Measurements from ENCODE around the gene LRMDA.
"Not testable (repeated sequence)": the region's sequence is repeated elsewhere in the genome, so short reads cannot be mapped to it uniquely, and the experiment has no call there.

Gene LRMDA

GRCh38 chr10:76037531-76038155 is 606.2 kb downstream of the LRMDA start:
- DNase-seq, result no peak

DNA sequence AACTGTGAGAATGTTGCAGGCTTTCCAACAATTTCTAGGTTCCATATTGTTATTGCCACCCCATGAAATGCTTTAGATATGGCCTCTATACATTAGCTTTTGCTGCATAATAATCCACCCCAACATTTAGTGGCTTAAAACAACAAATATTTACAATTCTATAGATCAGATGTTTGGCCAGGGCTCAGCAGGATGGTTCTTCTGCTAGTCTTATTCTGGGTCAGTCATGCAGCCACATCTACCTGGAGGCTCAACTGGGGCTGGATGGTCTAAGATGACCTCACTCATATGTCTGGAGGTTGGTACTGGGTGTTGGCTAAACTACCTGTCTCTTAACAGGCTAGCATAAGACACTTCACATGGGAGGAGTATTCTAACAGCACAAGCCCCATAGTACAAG is 607.3 kb downstream of the LRMDA start:
- DNase-seq, result no peak

- no peak for DNase-seq
These were observed 608.8 kb downstream of the LRMDA start for GRCh38 chr10:76040107-76040829.

- DNase-seq, result no peak
These were observed 609.4 kb downstream of the LRMDA start for GRCh38 chr10:76040830-76041220.

GRCh38 chr10:76041551-76041950 is 610.1 kb downstream of the LRMDA start:
- DNase-seq, result no peak

DNA sequence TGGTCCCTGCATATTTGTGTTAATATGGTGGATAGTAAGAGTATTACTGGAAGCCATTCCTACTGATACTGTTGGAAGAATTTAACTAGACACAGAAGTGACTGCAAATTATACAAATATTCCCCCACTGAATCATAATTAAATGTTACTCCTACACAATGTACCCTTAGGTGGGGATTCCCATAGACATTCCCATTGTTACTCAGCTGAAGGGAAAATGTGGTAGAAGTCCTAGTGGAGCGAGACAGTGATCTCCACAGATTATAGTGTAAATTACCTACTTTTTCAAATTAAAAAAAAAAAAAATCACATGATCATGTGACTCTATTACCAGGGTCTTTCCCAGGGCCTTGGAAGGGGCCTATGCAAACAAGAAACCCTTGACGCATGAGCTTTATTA is 611.8 kb downstream of the LRMDA start:
- DNase-seq, result no peak

DNA sequence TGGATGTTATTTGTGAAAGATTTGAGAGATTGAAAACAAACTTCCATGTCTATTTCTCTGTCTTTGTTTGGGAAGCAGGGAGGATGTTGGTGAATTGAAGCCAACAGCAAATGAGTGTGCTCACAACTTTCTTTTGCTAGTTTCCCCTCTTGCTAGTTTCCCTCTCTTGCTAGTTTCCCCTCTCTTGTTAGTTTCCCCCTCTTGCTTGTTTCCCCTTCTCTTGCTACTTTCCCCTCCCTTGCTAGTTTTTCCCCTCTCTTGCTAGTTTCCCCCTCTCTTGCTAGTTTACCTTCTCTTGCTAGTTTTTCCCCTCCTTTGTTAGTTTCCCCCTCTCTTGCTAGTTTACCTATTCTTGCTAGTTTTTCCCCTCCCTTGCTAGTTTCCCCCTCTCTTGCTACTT is 613.3 kb downstream of the LRMDA start:
- no peak for DNase-seq

- no peak for DNase-seq
These were observed 613.8 kb downstream of the LRMDA start for GRCh38 chr10:76045174-76045573.

DNA sequence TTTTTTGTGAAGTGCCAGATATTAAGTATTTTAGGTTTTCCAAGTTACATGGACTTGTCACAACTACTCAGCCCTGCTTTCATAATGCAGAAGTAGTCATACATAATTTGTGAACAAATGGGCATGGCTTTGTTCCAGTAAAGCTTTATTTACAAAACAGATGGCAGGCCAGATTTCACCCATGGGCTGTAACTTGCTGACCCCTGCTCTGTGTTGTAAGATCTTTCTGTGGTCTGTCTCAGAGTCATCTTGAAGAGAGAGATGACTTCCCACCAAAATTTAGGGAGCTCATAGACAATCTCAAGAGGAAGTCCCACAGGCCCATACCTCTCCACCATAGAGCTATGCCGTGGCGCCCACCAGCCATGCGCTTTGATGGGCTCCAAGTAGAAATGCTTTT is 616.1 kb downstream of the LRMDA start:
- DNase-seq, result no peak

GRCh38 chr10:76049581-76050290 is 618.3 kb downstream of the LRMDA start:
- peak; percentile 7 for DNase-seq

- no peak for DNase-seq
These were observed 618.8 kb downstream of the LRMDA start for GRCh38 chr10:76050291-76050625.

DNA sequence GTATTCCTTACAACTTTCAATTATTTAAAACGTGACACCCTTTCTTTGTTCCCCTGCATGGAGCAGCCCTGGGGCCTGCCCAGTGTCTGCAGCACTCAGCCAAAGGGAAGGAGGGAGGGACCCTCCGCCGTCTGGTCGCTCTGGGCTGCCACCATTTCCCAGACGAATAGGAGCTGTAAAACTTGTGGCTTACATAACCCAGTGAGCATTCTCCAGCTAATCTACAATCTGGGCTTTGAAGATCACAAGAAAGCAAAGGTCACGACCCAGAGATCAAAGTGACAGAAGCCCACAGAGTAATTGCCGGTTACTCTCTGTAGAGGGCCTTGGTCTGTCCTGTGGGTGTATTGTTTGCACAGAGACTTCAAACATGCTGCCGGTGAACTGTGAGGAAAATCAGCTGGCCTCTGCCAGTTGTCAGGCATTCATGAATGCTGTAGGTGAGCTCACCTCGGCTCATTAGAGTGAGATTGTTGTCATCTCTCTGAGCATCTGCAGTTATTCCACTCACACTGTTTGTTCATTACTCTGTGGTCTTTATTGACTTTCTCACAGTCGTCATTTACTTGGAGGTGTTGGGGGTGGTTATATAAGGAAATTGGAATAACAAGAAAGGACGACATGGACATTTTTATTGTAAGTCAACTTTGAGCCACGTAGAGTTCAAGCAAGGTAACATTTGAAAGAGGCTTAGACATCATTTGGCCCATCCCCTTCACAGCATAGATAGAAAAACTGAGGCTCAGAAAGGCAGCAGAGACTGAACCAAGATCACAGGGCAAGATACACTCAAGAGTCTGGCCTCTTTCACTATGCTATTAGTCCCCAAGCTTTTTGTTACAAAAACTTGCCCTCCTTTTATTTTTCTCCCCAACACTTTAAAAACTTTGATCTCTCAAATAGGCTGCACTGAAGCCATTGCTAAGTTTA is 619.8 kb downstream of the LRMDA start:
- DNase-seq, result no peak

DNA sequence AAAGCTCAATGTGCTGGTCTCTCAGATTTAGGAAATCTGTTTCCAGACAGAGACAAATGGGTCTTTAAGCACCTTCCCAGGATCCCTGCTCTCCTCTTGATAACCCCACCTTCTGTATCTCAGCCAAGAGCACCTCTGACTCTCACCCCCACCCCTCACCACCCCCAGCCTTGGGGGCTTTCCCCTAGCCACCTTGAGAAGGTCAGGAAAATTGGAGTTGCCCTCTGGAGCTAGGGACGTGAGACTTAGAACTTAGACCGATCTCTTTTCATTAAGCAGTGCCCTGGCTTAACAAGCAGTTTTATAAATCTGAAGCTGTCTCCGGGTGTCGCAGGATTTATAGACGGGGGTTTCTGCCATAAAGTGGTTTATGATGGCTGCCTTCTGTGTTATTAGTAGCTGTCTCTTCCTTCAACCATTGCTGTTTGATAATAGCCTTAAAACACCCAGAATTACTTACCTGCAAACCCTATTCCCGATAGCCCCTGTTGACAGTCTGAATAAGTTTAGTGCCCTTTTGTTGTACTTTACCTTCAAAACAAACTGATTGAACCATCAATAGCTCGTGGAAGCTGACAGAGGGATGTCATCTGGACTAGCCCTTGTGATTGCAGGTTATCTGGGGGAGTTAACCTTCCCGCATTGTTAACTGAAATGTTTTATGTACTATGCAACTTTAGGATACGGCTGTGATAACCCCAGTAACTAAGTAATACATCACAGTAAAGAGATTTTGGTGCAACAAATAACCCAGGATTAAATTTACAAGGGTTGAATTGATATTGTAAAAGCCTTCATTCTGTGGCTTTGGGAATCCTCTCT is 621.5 kb downstream of the LRMDA start:
- DNase-seq, result no peak

DNA sequence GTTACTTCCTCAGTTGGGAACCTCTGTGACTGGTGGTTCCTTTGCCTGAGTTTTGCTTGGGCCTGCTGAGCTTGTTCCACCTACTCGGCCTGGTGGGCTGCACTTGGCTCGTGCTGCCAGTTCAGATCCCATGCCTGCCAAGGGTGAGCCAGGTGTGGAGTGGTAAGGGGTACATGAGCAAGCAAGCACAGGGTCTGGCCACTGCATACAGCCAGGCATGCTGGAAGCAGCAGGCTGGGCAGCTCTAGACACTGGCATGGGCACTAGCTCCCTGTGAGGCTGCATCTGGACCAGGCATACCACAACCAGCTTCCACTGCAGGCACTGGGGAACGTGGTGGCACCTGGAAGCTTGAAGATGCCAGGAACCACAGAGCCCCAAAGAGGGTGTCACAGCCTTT is 624.0 kb downstream of the LRMDA start:
- no peak for DNase-seq

GRCh38 chr10:76055963-76056362 is 624.5 kb downstream of the LRMDA start:
- no peak for DNase-seq

- DNase-seq, result not testable (repeated sequence)
These were observed 629.6 kb downstream of the LRMDA start for GRCh38 chr10:76060993-76061392.

- no peak for DNase-seq
These were observed 635.0 kb downstream of the LRMDA start for GRCh38 chr10:76066457-76066856.

GRCh38 chr10:76067447-76067846 is 636.0 kb downstream of the LRMDA start:
- no peak for DNase-seq

GRCh38 chr10:76068856-76069255 is 637.4 kb downstream of the LRMDA start:
- DNase-seq, result no peak

GRCh38 chr10:76070916-76071315 is 639.5 kb downstream of the LRMDA start:
- no peak for DNase-seq

DNA sequence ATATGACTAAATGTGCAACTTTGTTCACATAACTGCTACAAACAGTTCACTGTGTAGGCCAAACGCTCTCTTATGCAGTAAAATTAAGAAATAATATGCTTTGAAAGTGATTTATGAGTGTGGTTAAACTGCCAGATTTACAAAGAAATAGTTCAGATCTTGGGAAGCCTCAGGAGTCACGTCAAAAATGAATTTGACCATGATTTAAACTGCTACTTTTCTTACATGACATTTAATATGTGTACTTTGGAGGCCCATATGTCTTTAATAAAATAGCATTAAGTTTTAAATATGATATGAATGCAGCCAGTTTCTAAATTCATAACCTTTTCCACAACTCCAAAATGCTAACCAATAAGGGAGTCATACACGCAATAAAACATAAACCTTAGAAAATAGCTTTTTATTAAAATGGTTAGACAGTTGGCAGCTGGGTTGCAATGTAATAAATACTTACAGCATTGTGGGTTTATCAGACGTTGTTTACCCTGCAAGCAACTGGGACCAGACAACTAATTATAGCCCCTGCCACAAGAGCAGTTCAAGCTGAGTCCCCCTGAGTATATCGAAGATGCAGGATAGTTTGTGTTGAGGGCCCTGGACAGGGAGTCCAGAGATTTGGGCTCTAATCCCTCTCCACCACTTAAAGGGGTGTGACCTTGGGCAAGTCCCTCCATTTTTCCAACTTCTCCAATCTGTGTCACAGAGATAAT is 640.4 kb downstream of the LRMDA start:
- DNase-seq, result no peak

GRCh38 chr10:76072384-76072783 is 641.0 kb downstream of the LRMDA start:
- no peak for DNase-seq

Measured in hematopoietic multipotent progenitor cell treated with erythropoietin and hydrocortisone succinate and interleukin-3 and kit ligand, for 4 days (in vitro differentiated cells).